ENCODE data around the gene AIG1. TPM values are rescaled to one million over a fixed set of nuclear protein-coding genes. Genes with fewer than 3 reads are reported as not detected.

The AIG1 gene
- total and polyA plus RNA-seq, 2 of the 13 experiments (the other 11 are each of a cell fraction or from before 2014, with no cell fraction given) = 115 to 197 TPM

GRCh38 chr6:143064271-143064670, 3.6 kb downstream of the AIG1 start:
- Histone ChIP-seq H3K27me3 (ENCODE audit: control insufficient read depth in 1 of 2, insufficient read depth in 2 of 2, low read length in 2 of 2) (no peaks in the 10 kb centered on the region; a peak in 1 of 5 replicates), H3K27ac (ENCODE audit: extremely low read length, insufficient read depth, low read length) (peak overlapping the region; percentile 98), H3K4me2 (ENCODE audit: low read depth, low read length) (peak overlapping the region; percentile 26), H3K79me2 (ENCODE audit: insufficient read depth, low read length) (peaks cover 36% of the 10 kb centered on the region), H3K36me3 (replicated peaks in 1 of 2; ENCODE audit: control insufficient read depth in 1 of 2, insufficient read depth in 2 of 2, low read length in 2 of 2) (no peaks in the 10 kb centered on the region), H4K20me1 (ENCODE audit: insufficient read depth, low read length) (no peaks in the 10 kb centered on the region), H3K9ac (ENCODE audit: insufficient read depth, low read depth, low read length) (no peak overlapping the region; the same call in 1 of the 2 replicates), H3K9me3 (ENCODE audit: low read length) (peaks cover 12% of the 10 kb centered on the region; the same call in 1 of the 2 replicates), H2AFZ (ENCODE audit: low read length) (no peak overlapping the region), H3K4me3 (replicated peaks in 1 of 3; ENCODE audit: insufficient read depth in 1 of 3, low read depth in 2 of 3, low read length in 3 of 3) (no peak overlapping the region), H3K4me1 (ENCODE audit: insufficient read depth, low read length) (peaks cover 64% of the 10 kb centered on the region)
- DNase-seq (ENCODE audit: low spot score) (no peak), ATAC-seq (no peak), FAIRE-seq (no peak)
- intact Hi-C loops (cut with micrococcal nuclease; ENCODE audit: unreplicated experiment) = loop anchor here (5.0 kb wide), 4 partner anchors 137 to 363 kb away; no protein-coding TSS in a partner anchor
- in situ Hi-C loops (cut with HindIII; ENCODE audit: extremely low pct_ligation_motif_present, low pct_unique_long_range_greater_than_20kb) = loop anchor here (5.0 kb wide), 1 partner anchor 117 kb away; the partner anchor contains the start of gene HIVEP2
- WGBS (ENCODE audit: low lambda C conversion rate) = 98% methylated on average over 1 of the region's 1 CpG
- ChIA-PET CTCF (ENCODE audit: low intra/inter-chr PET ratio, low total read pairs) (no interaction called here), POLR2A (interaction anchor here (1.0 kb wide), 1 partner anchor 12 kb away, joined by 3 read pairs; no protein-coding TSS in a partner anchor)
- BruUV-seq (replicated peaks) = no TSS peak
- TF ChIP-seq RFX5 (IDR thresholded peaks at IDR 0.05; ENCODE audit: low read depth, low read length) (no peak), ZNF382 (CRISPR knock-in tag; IDR thresholded peaks at IDR 0.05; ENCODE audit: borderline replicate concordance) (no peak), ZNF749 (CRISPR knock-in tag; IDR thresholded peaks at IDR 0.05; ENCODE audit: borderline replicate concordance) (no peak), MBD4 (IDR thresholded peaks at IDR 0.05; ENCODE audit: borderline replicate concordance, low read length) (no peak), ZNF670 (CRISPR knock-in tag; IDR thresholded peaks at IDR 0.05; ENCODE audit: borderline replicate concordance) (0 out of 2 replicates have a peak, but pooled peaks have one; percentile 5), ZNF883 (CRISPR knock-in tag; IDR thresholded peaks at IDR 0.05; ENCODE audit: not compliant biosample characterization) (no peak), ZNF274 (CRISPR knock-in tag; IDR thresholded peaks at IDR 0.05) (no peak), ZFP37 (CRISPR knock-in tag; IDR thresholded peaks at IDR 0.05; ENCODE audit: borderline replicate concordance) (no peak)

Data from HepG2 (cell line).